H1 (cell line): ENCODE results near the gene KCNQ2. TPM values are rescaled to one million over a fixed set of nuclear protein-coding genes. Genes with fewer than 3 reads are reported as not detected.
A peak's percentile ranks its signal among the peaks of the same experiment; 100 is the strongest.

Source experiments
- CTCF ChIA-PET: fragments of 300-600 bp; sonication (Branson Sonifier 250); formaldehyde crosslinking; loops from one replicate; lab custom pipeline; 2021; ENCODE audit not compliant: partially characterized antibody; lab: Charles Lee
- POLR2A ChIA-PET: fragments of 300-600 bp; sonication (Branson Sonifier 250); formaldehyde crosslinking; loops from one replicate; lab custom pipeline; 2021; ENCODE audit warnings: inconsistent platforms; ENCODE audit not compliant: partially characterized antibody; lab: Charles Lee
- DNase-seq, 2 experiments: peaks; one replicate each; pipeline versions ENCODE4 v3.0.0 to v3.0.0-alpha.2; 2010 to 2022; ENCODE audit warnings: low spot score in 2 of 2, low read depth in 1 of 2, mixed read lengths in 1 of 2
- FAIRE-seq: peaks from 2 replicates; lab custom pipeline; 2011; peaks lifted over from hg19 to GRCh38; lab: Jason Lieb, UNC
- H2AFZ ChIP-seq: 2 replicates; pipeline ENCODE4 v1.8.1; 2012; ENCODE audit warnings: low read length, inconsistent platforms
- H2AK5ac ChIP-seq: 2 replicates; pipeline ENCODE4 v1.6.1; 2013; ENCODE audit warnings: low read depth, low read length
- H2BK120ac ChIP-seq: replicated peaks from 2 replicates; pipeline ENCODE3; 2013; ENCODE audit warnings: low read depth, low read length, inconsistent platforms
- H2BK12ac ChIP-seq: 2 replicates; pipeline ENCODE4 v1.6.1; 2013; ENCODE audit warnings: low read depth, low read length
- H2BK15ac ChIP-seq: 2 replicates; pipeline ENCODE4 v1.6.1; 2013; ENCODE audit warnings: low read length
- H2BK20ac ChIP-seq: 2 replicates; pipeline ENCODE4 v1.6.1; 2013; ENCODE audit warnings: low read length
- H2BK5ac ChIP-seq: 2 replicates; pipeline ENCODE4 v1.6.1; 2013; ENCODE audit warnings: low read depth, low read length
- H3K14ac ChIP-seq: 2 replicates; pipeline ENCODE4 v1.6.1; 2013; ENCODE audit warnings: inconsistent platforms; ENCODE audit not compliant: insufficient read length
- H3K18ac ChIP-seq: 2 replicates; pipeline ENCODE4 v1.6.1; 2013; ENCODE audit warnings: low read length; ENCODE audit errors: extremely low read depth
- H3K23ac ChIP-seq: 2 replicates; pipeline ENCODE4 v1.6.1; 2013; ENCODE audit warnings: inconsistent platforms; ENCODE audit not compliant: insufficient read length
- H3K23me2 ChIP-seq: 2 replicates; pipeline ENCODE4 v1.6.1; 2013; ENCODE audit warnings: low read depth, low read length
- H3K27ac ChIP-seq: 2 replicates; pipeline ENCODE4 v1.6.1; 2011; ENCODE audit warnings: low read depth, low read length, inconsistent platforms
- H3K27me3 ChIP-seq, 4 experiments: replicated peaks in 1 of 4; 1 replicate in 1 of 4; 2 replicates in 3 of 4; pipeline versions ENCODE4 v1.6.1 to v1.8.1; 2011 to 2013; ENCODE audit warnings: low read length in 3 of 4, mild to moderate bottlenecking in 3 of 4, inconsistent platforms in 2 of 4, mixed read lengths in 2 of 4, moderate library complexity in 1 of 4; ENCODE audit not compliant: control insufficient read depth in 3 of 4, insufficient read depth in 3 of 4; ENCODE audit errors: extremely low read depth in 1 of 4
- H3K36me3 ChIP-seq, 4 experiments: 2 replicates each; pipeline versions ENCODE4 v1.6.1 to v1.8.1; 2011 to 2013; ENCODE audit warnings: mild to moderate bottlenecking in 4 of 4, low read length in 3 of 4, moderate library complexity in 2 of 4, control low read depth in 1 of 4, inconsistent platforms in 1 of 4; ENCODE audit not compliant: insufficient read depth in 4 of 4, control insufficient read depth in 2 of 4
- H3K4ac ChIP-seq: replicated peaks from 2 replicates; pipeline ENCODE3; 2013; ENCODE audit warnings: low read length, low read depth, mixed read lengths, inconsistent platforms; ENCODE audit not compliant: insufficient read length
- H3K4me1 ChIP-seq, 4 experiments: replicated peaks in 1 of 4; 1 replicate in 1 of 4; 2 replicates in 3 of 4; pipeline versions ENCODE4 v1.6.1 to v1.8.1; 2011 to 2013; ENCODE audit warnings: low read length in 3 of 4, inconsistent platforms in 2 of 4, mixed read lengths in 1 of 4; ENCODE audit not compliant: insufficient read depth in 4 of 4, control insufficient read depth in 3 of 4
- H3K4me2 ChIP-seq, 2 experiments: 2 replicates each; pipeline versions ENCODE4 v1.6.1 to v1.8.1; 2011 to 2013; ENCODE audit warnings: low read depth in 2 of 2, low read length in 2 of 2, control low read depth in 1 of 2, inconsistent platforms in 1 of 2, mild to moderate bottlenecking in 1 of 2; ENCODE audit not compliant: insufficient read depth in 1 of 2
- H3K4me3 ChIP-seq, 4 experiments: fragments of 200-600, 300-600 bp in 1 of 4; sonication (generic), shearing (Covaris generic), sonication (Bioruptor Twin) in 1 of 4; 2 replicates each; pipeline versions ENCODE4 v1.5.1 to v1.8.1; 2011 to 2016; ENCODE audit warnings: low read length in 4 of 4, low read depth in 3 of 4, control low read depth in 2 of 4, inconsistent platforms in 2 of 4, mild to moderate bottlenecking in 2 of 4, mixed read lengths in 1 of 4, moderate library complexity in 1 of 4; ENCODE audit not compliant: insufficient read depth in 2 of 4; ENCODE audit errors: extremely low read depth in 1 of 4
- H3K56ac ChIP-seq: replicated peaks from 2 replicates; pipeline ENCODE3; 2013; ENCODE audit warnings: low read depth, mild to moderate bottlenecking, mixed read lengths, low read length, inconsistent platforms; ENCODE audit not compliant: insufficient read length
- H3K79me1 ChIP-seq: 2 replicates; pipeline ENCODE4 v1.6.1; 2013; ENCODE audit warnings: low read depth, low read length, control low read depth
- H3K79me2 ChIP-seq, 2 experiments: 2 replicates each; pipeline versions ENCODE4 v1.6.1 to v1.8.1; 2012 to 2013; ENCODE audit warnings: low read length in 2 of 2, mild to moderate bottlenecking in 2 of 2, inconsistent platforms in 1 of 2; ENCODE audit not compliant: insufficient read depth in 2 of 2, control insufficient read depth in 1 of 2
- H3K9ac ChIP-seq, 4 experiments: replicated peaks in 1 of 4; 1 replicate in 1 of 4; 2 replicates in 3 of 4; pipeline versions ENCODE4 v1.6.1 to v1.8.1; 2011 to 2013; ENCODE audit warnings: low read depth in 3 of 4, low read length in 3 of 4, control low read depth in 2 of 4, mild to moderate bottlenecking in 2 of 4, moderate library complexity in 2 of 4, inconsistent platforms in 1 of 4; ENCODE audit errors: extremely low read depth in 1 of 4
- H3K9me3 ChIP-seq, 2 experiments: 2 replicates each; pipeline versions ENCODE4 v1.6.1 to v1.8.1; 2012 to 2013; ENCODE audit warnings: mild to moderate bottlenecking in 2 of 2, moderate library complexity in 2 of 2, control low read depth in 1 of 2, inconsistent platforms in 1 of 2, low read depth in 1 of 2, low read length in 1 of 2, mixed read lengths in 1 of 2; ENCODE audit not compliant: insufficient read depth in 2 of 2
- H4K20me1 ChIP-seq, 2 experiments: replicated peaks in 1 of 2; 2 replicates each; pipeline versions ENCODE3 to v1.8.1; 2011 to 2013; ENCODE audit warnings: inconsistent platforms in 2 of 2, low read length in 2 of 2, mild to moderate bottlenecking in 1 of 2; ENCODE audit not compliant: insufficient read depth in 2 of 2, control insufficient read depth in 1 of 2
- H4K5ac ChIP-seq: 2 replicates; pipeline ENCODE4 v1.6.1; 2013; ENCODE audit warnings: low read length, low read depth, mixed read lengths, inconsistent platforms; ENCODE audit not compliant: insufficient read length
- H4K8ac ChIP-seq: 2 replicates; pipeline ENCODE4 v1.8.0; 2013; ENCODE audit warnings: mild to moderate bottlenecking, moderate library complexity, low read length, inconsistent platforms; ENCODE audit not compliant: insufficient read depth; ENCODE audit errors: extremely low read depth
- H4K91ac ChIP-seq: replicated peaks from 2 replicates; pipeline ENCODE3; 2013; ENCODE audit warnings: low read length, mixed read lengths, inconsistent platforms; ENCODE audit not compliant: insufficient read length
- EP300 ChIP-seq, 2 experiments: IDR thresholded peaks; 1 replicate in 1 of 2; 2 replicates in 1 of 2; pipeline ENCODE4 v1.6.1; 2011 to 2012; ENCODE audit warnings: low read depth in 2 of 2, low read length in 2 of 2, mild to moderate bottlenecking in 2 of 2, borderline replicate concordance in 1 of 2, inconsistent platforms in 1 of 2, moderate library complexity in 1 of 2
- SP4 ChIP-seq: IDR thresholded peaks from 2 replicates; pipeline ENCODE4 v1.6.1; 2012; ENCODE audit warnings: low read length, inconsistent platforms
- WGBS, 2 experiments: shearing (Covaris generic) in 1 of 2; methylation state at CpG; one replicate each; pipeline versions ENCODE4 v1.1.6 to v1.1.7; 2013 to 2015; ENCODE audit warnings: low lambda C conversion rate in 2 of 2, mixed read lengths in 2 of 2, inconsistent platforms in 1 of 2, low coverage in 1 of 2, missing lambda C conversion rate in 1 of 2; ENCODE audit not compliant: insufficient replicate concordance in 2 of 2, insufficient coverage in 1 of 2, insufficient read length in 1 of 2; ENCODE audit errors: extremely low coverage in 1 of 2, missing lambda C conversion rate in 1 of 2; 5-methylcytosine and 5-hydroxymethylcytosine counted together
- polyA plus RNA-seq, 7 experiments: library from polyadenylated mRNA; depleted of rRNA in 3 of 7; stranded (reverse) in 5 of 7; unstranded in 2 of 7; fragments of >200 nt in 5 of 7; fragments of 200-250 nt in 2 of 7; gene quantifications; 1 replicate in 5 of 7; 2 replicates in 1 of 7; 4 replicates in 1 of 7; pipeline versions ENCODE4 v1.2.1 to v1.2.3, GENCODE V29; 2011 to 2013; ENCODE audit warnings: missing spikeins in 2 of 7, mixed read lengths in 2 of 7
- total RNA-seq: library from RNA; stranded (reverse); fragmentation: NEBNext Ultra II Directional; extraction: Animal tissue kit (Norgen Biotek cat#: 25700); gene quantifications from 2 replicates; pipeline ENCODE4 v1.2.1, GENCODE V29; 2021

Gene KCNQ2
- total and polyA plus RNA-seq, 2 of the 8 experiments (the other 6 are each of a cell fraction or from before 2014, with no cell fraction given), result 82.6 to 243 TPM

DNA sequence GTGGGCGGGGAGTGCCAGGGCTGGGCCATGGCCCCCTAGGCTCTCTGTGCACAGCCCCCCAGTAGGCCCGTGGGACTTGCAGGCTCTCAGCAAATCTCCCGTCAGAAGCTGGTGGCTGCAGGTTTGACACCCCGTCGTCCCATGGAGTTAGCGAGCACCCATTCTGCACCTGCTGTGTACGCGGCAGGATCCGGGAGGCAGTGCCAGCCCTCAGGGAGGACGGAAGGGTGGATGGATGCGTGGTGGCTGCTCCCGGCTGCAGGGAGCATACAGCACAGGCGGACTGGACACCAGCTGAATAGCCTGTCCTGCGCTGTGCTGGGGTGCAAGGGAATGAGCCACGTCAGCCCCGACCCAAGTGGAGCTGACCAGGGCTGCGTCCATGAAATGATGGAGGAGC, 78.9 kb downstream of the KCNQ2 start:
- H3K27ac ChIP-seq, result no peak overlapping the region
- peak overlapping the region; percentile 86 for H3K18ac ChIP-seq
- no peak overlapping the region; the same call in 1 of the 2 replicates for H2AFZ ChIP-seq
- peaks cover 16 to 22% of the 10 kb centered on the region in 2 experiments; a peak in 3 of 4 replicates for H3K9me3 ChIP-seq
- DNase-seq (no peak), FAIRE-seq (no peak)
- H3K79me2 ChIP-seq, result no peaks in the 10 kb centered on the region
- peaks cover 0 to 19% (median 18%) of the 10 kb centered on the region in 4 experiments; a peak in 6 of 7 replicates for H3K4me1 ChIP-seq
- peak overlapping the region; percentile 97; the same call in 1 of the 2 replicates for H2BK12ac ChIP-seq
- H3K9ac ChIP-seq, result no peak overlapping the region; a peak in 1 of 7 replicates
- 83% methylated on average over 16 of the region's 17 CpGs; no CpG with 5 or more reads in 1 of the 2 experiments for WGBS, 2 experiments
- peak overlapping the region; percentile 50 for H4K5ac ChIP-seq
- H3K14ac ChIP-seq, result no peak overlapping the region
- no peaks in the 10 kb centered on the region for H3K23me2 ChIP-seq
- H4K8ac ChIP-seq, result peak overlapping the region; percentile 71; the same call in 1 of the 2 replicates
- peaks cover 0 to 3% (median 0%) of the 10 kb centered on the region in 4 experiments; a peak in 1 of 7 replicates for H3K27me3 ChIP-seq
- H3K23ac ChIP-seq, result no peak overlapping the region
- no peaks in the 10 kb centered on the region for H4K20me1 ChIP-seq
- peak overlapping the region; percentile 26 to 43; a peak in 3 of 4 replicates for H3K4me2 ChIP-seq
- CTCF ChIA-PET, result interaction anchor here (1.0 to 6.3 kb wide), 5 partner anchors 9 to 102 kb away, joined by 3 to 67 read pairs (median 4); no protein-coding TSS in a partner anchor
- H3K56ac ChIP-seq, result peak overlapping the region; percentile 52
- TF ChIP-seq SP4 (no peak), EP300 (IDR thresholded peaks at IDR 0.05; ENCODE audit: borderline replicate concordance in 1 of 2, low read depth in 2 of 2, low read length in 2 of 2) (no peak)
- peak overlapping the region; percentile 89; the same call in 1 of the 2 replicates for H2BK20ac ChIP-seq
- H2BK5ac ChIP-seq, result peak overlapping the region; percentile 88; the same call in 1 of the 2 replicates
- no peak overlapping the region for H2AK5ac ChIP-seq
- peak overlapping the region; percentile 92 for H3K4ac ChIP-seq
- H3K36me3 ChIP-seq, result 0 out of 8 replicates have a peak, but pooled peaks cover 0 to 2% (median 0%) of the 10 kb centered on the region in 4 experiments
- H2BK120ac ChIP-seq, result peak overlapping the region; percentile 76
- peak overlapping the region in 1 of 4 experiments; percentile 12; a peak in 1 of 8 replicates for H3K4me3 ChIP-seq
- POLR2A ChIA-PET, result interaction anchor here (0.9 to 2.1 kb wide), 4 partner anchors 9 to 84 kb away, joined by 3 to 7 read pairs (median 4); partner anchors contain the start of gene CHRNA4
- peak overlapping the region; percentile 96 for H4K91ac ChIP-seq
- peak overlapping the region; percentile 95 for H2BK15ac ChIP-seq
- H3K79me1 ChIP-seq, result no peaks in the 10 kb centered on the region
